Stimulated activated CD4-positive, alpha-beta T cell treated with anti-CD3 and anti-CD28 coated beads, Interleukin-2, amount 100 ng/mL, for 4 hours (primary cell): ENCODE measurements around the gene PRODH.
"Not testable (repeated sequence)": the region's sequence is repeated elsewhere in the genome, so short reads cannot be mapped to it uniquely, and the experiment has no call there.

ENCODE experiments used
- DNase-seq: peaks from one replicate; pipeline ENCODE4 v3.0.0-alpha.2; 2020; ENCODE audit warnings: low read depth

The PRODH gene

DNA sequence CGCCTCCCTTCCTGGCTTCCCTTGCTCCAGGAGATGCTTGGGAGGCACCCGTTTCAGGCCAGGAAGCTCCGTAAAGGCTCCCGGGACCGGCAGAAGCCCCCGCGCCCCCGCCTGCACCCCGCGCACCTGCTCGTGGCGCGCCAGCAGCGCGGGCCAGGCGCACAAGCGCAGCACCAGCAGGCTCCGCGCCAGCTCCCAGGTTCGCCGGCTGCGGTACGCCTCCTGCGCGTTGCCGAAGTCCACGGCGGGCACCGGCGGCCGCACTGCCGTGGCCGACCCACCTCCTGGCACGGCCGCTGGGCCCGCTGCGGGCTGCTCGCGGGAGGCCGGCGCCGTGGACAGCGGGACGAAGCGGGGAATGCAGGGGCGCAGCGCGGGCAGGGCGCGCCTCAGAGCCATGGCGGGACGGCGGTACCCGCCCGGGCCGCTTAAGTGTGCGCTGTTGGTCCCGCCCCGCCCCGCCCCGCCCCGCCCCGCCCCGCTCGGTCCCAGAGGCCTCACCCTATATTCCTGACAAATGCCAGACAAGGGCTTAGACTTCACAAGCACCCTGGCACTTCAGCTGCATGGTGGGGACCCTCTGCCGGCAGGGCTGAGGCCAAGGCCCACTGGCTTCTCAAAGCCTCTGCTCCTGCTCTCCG is at the start of gene PRODH:
TSS of gene PRODH (minus strand) at position 405 of the 641 bp plus-strand sequence. CDS start at position 399, 6 bp downstream.
- DNase-seq = no peak

- no peak for DNase-seq
Observed at GRCh38 chr22:18985780-18986179, 49.7 kb upstream of the PRODH start.

DNA sequence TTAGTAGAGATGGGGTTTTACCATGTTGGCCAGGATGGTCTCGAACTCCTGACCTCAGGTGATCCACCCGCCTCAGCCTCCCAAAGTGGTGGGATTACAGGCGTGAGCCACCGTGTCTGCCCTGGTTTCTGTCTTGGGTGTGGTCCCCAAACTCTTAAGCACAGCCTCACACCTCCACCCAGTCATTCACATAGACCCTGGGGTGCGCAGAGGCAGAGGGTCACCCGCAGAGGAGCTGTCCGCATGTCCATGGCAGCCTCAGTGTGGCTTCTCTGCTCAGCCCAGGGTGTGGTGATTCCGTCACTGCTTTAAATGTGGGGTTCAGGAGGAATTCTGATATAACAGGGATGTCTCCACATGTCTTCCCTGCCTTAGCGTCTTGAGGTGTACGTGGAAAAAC is 48.5 kb upstream of the PRODH start:
- no peak for DNase-seq

DNA sequence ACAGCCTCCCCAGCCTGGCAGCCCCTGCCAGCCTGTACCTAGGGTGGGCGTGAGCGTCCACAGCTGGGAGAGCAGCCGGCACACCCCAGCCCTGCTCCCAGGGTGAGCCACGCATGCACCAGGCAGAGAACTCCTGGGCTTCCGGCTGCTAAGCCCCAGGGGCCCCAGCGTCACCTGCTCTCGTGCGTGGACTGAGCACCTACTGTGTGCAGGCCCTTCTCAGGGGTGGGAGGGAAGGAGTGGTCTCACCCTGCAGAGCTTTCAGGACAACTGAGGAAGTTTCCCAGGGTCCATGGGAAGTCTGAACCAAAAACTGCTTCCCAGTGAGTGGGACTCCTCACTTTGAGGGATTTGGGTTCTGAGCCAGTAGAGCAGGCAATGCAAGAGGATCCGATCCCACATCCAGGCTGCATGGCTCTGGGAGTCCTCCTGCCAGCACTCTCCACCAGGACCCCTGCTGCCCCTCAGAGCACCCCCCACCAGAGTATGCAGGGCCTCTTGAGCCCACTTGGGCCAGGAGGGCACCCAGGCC is 47.1 kb upstream of the PRODH start:
- DNase-seq = no peak

- no peak for DNase-seq
Observed at GRCh38 chr22:18980829-18981228, 44.7 kb upstream of the PRODH start.

DNA sequence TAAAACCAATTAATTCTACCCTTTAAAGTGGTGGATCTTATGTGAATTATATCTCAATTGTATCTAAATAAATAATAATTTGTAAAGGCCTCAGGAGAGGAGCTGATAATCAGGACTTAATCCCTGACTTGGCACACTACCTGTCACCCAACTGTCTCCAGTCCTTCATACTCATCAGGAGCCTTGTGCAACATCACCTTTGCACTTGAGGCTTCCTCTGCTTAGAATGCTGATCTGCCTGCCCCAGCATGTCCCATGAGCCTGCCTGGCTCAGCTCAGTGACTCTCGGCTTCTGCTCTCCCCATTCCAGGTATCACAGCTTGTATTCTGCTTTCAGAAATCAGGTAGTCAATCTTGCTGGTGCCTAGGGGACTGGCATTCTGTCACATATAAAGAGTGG is 43.9 kb upstream of the PRODH start:
- DNase-seq = no peak

DNA sequence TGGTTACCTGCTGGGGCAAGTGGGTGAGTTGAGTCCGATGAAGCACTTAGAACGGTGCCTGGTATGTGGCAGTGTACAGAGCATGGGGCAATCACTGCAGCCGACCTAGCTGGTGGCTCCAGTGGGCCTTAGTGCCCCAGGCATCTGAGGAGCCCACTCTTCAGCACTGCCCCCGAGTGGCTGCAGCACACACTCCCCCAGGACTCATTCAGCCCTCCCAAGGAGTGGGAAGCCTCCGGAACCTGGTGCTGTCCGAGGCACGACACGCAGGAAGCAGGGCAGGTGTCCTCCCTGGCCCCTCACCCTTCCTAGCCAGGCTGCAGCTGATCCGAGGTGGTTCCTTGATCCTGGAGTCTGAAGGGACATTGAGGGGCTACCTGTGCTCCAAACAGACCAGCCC is 42.4 kb upstream of the PRODH start:
- DNase-seq = no peak

DNA sequence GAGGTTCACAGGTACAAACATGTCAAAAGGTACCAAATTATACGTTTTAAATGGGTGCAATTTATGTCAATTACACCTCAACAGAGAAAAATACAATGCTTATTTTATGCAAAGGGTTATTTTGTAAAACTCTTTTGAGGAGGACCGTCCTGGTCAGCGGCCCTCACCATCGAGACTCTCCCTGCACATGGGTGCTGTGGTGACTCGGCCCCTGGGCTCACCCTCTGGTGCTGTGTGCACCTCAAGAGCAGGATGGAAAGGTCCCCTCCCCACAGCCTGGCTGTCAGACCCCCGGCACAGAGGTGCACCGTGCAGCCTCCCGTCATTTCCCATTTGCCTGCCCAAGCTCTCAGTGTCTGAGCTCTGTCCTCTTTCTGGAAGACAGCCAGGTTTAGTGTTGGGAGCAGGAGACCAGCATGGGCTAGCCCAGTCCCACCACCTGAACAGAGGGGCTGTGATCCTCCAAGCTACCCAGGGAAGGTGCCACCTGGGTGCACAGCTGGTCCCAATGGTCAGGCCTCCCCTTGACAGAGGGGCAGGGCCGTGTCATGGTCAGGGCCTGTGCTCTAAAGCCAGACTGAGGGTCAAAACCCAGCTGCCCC is 41.8 kb upstream of the PRODH start:
- DNase-seq = no peak

DNA sequence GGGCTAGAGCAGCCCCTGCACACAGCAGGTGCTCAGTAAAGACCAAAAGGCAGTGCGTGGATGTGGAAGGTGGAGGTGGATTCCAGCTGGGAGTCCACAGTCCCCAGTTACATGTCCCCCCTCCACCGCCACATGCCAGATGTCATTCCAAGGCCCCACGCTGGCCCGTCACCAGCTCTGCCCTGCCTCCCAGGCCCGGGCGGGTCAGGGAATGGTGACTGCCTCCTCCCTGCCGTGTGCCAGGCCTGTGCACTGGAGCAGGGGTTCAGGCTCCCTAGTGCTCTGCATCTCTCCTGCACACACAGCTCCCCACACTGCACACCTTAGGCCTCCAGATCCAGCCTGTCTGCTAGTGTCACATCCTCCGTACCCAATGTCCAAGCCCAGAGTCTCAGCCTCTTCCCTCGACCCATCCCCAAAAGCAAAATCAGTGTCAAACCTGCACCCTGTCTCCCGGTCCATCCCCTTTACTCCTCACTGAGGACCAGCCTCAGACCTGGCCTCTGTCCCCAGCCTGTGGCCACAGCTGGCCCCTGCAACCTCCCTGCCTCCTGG is 40.2 kb upstream of the PRODH start:
- no peak for DNase-seq

DNA sequence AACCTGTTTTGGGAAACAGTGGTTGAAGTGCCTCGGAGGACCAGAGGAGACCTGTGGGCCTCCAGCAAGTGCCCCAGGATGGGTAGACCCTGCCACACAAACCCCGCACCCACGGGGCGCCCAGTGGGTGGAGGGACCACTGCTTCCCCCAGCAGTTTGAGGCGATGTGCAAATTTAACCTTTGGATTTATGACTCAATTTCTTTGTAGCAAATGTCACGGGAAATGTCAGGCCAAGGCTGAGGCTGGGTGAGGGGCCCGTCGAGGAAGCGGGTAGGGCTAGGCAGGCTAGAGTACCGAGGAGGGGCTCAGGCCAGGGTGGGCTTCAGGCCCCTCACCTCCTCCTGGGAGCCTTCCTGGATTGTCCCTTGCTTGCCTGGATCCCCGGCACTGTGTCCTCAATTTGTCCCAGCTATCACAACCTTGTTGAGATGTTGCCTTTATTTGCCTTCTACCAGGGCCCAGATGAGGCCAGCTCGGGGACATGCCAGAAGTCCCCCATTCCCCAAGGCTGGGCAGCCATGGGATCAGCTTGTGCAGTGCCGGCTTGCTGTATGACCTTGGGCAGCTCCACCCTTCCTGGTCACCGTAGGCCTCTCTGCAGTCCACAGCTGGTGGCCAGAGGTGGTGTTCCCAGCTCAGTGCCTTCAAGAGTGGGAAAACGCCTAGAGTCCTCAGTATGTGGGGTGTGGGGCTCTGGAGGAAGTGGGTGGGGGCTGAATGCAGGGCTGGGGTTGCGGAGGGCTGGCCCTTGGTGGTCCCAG is 39.5 kb upstream of the PRODH start:
- no peak for DNase-seq

GRCh38 chr22:18974477-18975180 is 38.5 kb upstream of the PRODH start:
- no peak for DNase-seq

DNA sequence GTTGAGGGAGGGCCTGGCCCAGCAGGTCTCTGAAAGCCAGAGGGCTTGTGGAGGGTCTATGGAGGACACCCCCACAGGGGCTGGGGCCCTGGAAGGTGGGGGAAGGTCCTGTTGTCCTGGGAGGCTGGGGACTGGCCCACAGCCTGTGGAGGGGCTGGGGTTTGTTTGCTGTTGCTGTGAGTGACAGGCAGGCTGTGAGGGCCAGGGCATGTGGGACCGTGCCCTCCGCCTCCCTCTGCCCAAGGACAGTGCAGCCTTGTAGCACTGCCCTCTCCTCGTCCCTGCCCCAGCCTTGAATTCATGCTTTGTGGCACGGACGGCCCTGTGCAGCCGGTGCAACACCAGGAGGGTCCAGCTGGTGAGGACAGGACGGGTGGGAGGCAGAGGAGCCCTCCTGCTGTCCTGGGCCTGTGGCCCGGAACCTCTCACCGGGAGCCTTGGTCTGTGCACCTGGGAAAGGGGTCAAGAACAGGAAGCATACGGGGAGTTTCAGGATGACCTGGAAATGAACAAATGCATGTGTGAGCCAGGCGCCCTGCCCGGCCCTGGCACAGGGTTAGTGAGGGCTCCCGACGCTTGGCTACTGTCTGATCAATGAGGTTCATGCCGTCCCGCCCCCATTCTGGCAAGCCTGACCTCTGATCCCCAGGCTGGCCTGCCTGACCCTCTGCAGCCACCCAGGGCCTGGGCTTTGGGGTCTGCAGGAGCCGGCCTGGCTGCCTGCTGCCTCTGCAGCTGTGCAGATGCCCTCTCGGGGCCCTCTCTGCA is 37.4 kb upstream of the PRODH start:
- DNase-seq = no peak

DNA sequence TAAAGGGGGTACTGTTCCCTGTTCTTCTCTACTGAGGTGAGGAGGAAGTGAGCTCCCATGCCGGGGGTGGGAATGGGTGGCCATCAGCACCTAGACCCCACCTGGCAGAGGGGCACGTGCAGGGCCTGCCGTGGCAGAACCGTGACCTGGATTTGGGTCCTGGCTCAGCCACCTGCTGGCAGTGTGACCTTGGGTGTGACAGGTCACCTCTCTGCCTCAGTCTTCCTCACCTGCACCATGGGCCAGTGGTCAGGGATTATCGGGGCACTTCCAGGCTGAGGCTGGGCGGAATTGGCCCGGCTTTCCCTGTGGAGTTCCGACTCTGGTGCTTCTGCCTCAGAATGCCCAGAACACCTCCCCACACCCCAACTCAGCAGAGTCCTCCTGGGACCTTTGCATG is 36.5 kb upstream of the PRODH start:
- DNase-seq = not testable (repeated sequence)

DNA sequence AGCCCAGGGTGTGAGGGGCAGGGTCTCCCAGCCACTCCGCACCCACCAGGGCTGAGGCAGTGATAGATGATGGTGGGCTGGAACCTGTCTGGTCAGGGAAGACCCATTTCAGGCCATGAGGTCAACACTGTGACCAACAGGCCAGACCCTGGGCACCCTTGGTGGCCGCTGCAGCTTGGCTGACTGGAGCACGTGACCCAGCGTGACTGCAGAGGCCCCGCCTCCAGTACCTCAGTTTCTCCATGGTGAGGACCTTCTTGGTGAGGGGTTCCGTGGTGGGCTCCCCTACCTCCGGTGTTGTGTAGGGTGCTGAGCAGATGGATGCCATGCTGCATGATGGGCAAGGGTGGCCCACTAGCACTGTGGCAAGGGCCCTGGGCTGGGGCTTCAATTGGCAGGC is 35.9 kb upstream of the PRODH start:
- not testable (repeated sequence) for DNase-seq

GRCh38 chr22:18971321-18971751 is 35.2 kb upstream of the PRODH start:
- no peak for DNase-seq

DNA sequence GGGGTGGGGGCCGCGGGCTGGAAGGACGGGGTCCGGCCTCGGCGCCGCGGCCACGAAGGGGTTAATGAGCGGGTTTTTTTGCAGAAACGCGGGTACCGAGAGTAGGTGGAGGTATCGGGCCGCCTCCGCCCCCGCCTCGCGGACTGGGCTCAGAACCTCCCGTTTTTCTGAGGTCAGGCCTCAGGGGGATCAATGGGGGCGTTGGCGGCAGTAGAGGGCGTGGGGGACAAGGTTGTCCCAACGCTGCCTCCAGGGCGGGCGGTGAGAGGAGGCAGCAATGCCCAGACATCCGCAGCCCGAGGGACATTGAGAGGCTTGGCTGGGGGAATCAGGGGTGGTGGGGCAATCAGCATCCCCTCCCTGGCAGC is 34.8 kb upstream of the PRODH start:
- DNase-seq = no peak

- DNase-seq = no peak
Observed at GRCh38 chr22:18970176-18970947, 34.3 kb upstream of the PRODH start.

GRCh38 chr22:18969158-18969942 is 33.3 kb upstream of the PRODH start:
- not testable (repeated sequence) for DNase-seq

- DNase-seq = no peak
Observed at GRCh38 chr22:18968011-18968749, 32.1 kb upstream of the PRODH start.
